ENCODE data around the gene ZNF888.

DNA sequence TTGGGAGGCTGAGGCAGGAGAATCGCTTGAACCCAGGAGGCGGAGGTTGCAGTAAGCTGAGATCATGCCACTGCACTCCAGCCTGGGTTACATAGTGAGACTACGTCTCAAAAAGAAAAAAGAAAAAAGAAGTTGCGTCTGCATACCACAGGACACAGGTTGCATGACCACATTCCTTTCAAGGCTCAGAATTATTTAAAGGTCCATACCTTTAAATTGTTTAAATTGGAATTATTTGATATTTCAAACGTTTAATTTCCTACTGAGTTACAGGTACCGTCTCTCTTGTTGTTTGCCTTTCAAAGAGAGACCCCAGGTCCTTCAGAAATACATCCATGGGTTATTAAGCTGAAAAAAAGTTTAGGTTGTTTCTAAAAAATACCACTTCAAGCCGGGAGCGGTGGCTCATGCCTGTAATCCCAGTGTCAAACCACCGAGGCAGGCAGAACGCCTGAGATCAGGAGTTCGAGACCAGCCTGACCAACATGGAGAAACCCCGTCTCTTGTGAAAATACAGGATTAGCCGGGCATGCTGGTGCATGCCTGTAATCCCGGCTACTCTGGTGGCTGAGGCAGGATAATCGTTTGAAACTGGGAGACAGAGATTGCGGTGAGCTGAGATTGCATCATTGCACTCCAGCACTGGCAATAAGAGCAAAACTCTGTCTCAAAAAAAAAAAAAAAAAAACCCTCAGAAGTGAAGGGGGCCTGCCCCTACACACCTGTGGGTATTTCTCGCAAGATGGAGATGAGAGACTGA is 20.8 kb upstream of the ZNF888 start:
- TF ChIP-seq, protein P1, sequence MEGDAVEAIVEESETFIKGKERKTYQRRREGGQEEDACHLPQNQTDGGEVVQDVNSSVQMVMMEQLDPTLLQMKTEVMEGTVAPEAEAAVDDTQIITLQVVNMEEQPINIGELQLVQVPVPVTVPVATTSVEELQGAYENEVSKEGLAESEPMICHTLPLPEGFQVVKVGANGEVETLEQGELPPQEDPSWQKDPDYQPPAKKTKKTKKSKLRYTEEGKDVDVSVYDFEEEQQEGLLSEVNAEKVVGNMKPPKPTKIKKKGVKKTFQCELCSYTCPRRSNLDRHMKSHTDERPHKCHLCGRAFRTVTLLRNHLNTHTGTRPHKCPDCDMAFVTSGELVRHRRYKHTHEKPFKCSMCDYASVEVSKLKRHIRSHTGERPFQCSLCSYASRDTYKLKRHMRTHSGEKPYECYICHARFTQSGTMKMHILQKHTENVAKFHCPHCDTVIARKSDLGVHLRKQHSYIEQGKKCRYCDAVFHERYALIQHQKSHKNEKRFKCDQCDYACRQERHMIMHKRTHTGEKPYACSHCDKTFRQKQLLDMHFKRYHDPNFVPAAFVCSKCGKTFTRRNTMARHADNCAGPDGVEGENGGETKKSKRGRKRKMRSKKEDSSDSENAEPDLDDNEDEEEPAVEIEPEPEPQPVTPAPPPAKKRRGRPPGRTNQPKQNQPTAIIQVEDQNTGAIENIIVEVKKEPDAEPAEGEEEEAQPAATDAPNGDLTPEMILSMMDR (IDR thresholded peaks at IDR 0.05; ENCODE audit: low read length), result no peak
- TF ChIP-seq EZH2 (IDR thresholded peaks at IDR 0.05; ENCODE audit: borderline replicate concordance, low read length), result no peak

Measured in OCI-LY1 (cell line).